Heart left ventricle (tissue), 16 donors: ENCODE measurements around the gene DIDO1. TPM values are rescaled to one million over a fixed set of nuclear protein-coding genes. Genes with fewer than 3 reads are reported as not detected.

Experiments used
- ATAC-seq, 4 donors: fragments of 200-7000 bp; cut with Tn5 transposase; one replicate each; pipeline ENCODE4 v1.9.1; 2020 to 2022; ENCODE audit warnings: moderate library complexity in 4 of 4, mild to moderate bottlenecking in 3 of 4, moderate number of reproducible peaks in 1 of 4
- DNase-seq, 5 donors: peaks; one replicate each; pipeline ENCODE4 v3.0.0-alpha.2; 2020
- H3K27ac ChIP-seq, 12 donors: fragments of 200-600 bp; sonication (generic) in 4 of 12; one replicate each; pipeline versions ENCODE4 v1.5.0 to v1.8.0; 2016 to 2022; ENCODE audit warnings: mild to moderate bottlenecking in 2 of 12
- H3K27me3 ChIP-seq, 9 donors: fragments of 200-600 bp; sonication (generic) in 2 of 9; one replicate each; pipeline versions ENCODE4 v1.5.1 to v1.8.0; 2016 to 2022; ENCODE audit warnings: mild to moderate bottlenecking in 3 of 9
- H3K36me3 ChIP-seq, 9 donors: fragments of 200-600 bp; sonication (generic) in 2 of 9; one replicate each; pipeline versions ENCODE4 v1.5.0 to v1.8.0; 2018 to 2022; ENCODE audit warnings: mild to moderate bottlenecking in 2 of 9
- H3K4me1 ChIP-seq, 12 donors: fragments of 200-600 bp; sonication (generic) in 4 of 12; one replicate each; pipeline versions ENCODE4 v1.5.0 to v1.8.0; 2016 to 2022; ENCODE audit warnings: mild to moderate bottlenecking in 3 of 12
- H3K4me3 ChIP-seq, 12 donors: fragments of 200-600 bp; sonication (generic) in 4 of 12; one replicate each; pipeline versions ENCODE4 v1.5.0 to v1.8.0; 2017 to 2022; ENCODE audit warnings: mild to moderate bottlenecking in 9 of 12, moderate library complexity in 4 of 12
- H3K9me3 ChIP-seq, 12 donors: fragments of 200-600 bp; sonication (generic) in 4 of 12; one replicate each; pipeline versions ENCODE4 v1.5.0 to v1.8.0; 2016 to 2022; ENCODE audit warnings: mild to moderate bottlenecking in 1 of 12
- POLR2A ChIP-seq, 2 donors: fragments of 450-650 bp; IDR thresholded peaks; one replicate each; pipeline ENCODE4 v1.6.1; 2017; ENCODE audit warnings: antibody characterized with exemption in 2 of 2, mild to moderate bottlenecking in 2 of 2, moderate library complexity in 2 of 2
- WGBS, 4 donors: extraction: QIAGEN DNeasy Blood & Tissue Kit in 2 of 4; methylation state at CpG; one replicate each; pipeline versions ENCODE4 v1.1.5 to v1.1.7; 2013 to 2018; 5-methylcytosine and 5-hydroxymethylcytosine counted together
- intact Hi-C, 10 donors: fragments of 100-400 bp; cut with DNase I; formaldehyde crosslinking; loops; one replicate each; pipeline versions ENCODE4 v1.11.1 to v1.14.2; 2022
- polyA plus RNA-seq, 2 donors: library from polyadenylated mRNA; stranded (reverse); fragments of 200-250 nt; gene quantifications; one replicate each; pipeline ENCODE4 v1.2.3, GENCODE V29; 2013
- total RNA-seq, 9 donors: library from RNA; depleted of rRNA in 2 of 9; stranded (reverse); fragments of >200 nt in 2 of 9; fragmentation: NEBNext Ultra II Directional in 3 of 9; extraction: Animal tissue kit (Norgen Biotek cat#: 25700) in 3 of 9; gene quantifications; one replicate each; pipeline versions ENCODE4 v1.1.0 to v1.2.4, GENCODE V29; 2016 to 2023
- TF ChIP-seq, protein P1 (sequence below), 12 donors: fragments of 200-600 bp; sonication (generic) in 4 of 12; IDR thresholded peaks; one replicate each; pipeline versions ENCODE4 v1.5.0 to v1.8.0; 2018 to 2022; ENCODE audit warnings: antibody characterized with exemption in 12 of 12, mild to moderate bottlenecking in 5 of 12
- donor health status: ischemic (EF 13 %, LVEDD 7.1; RV severe dilation, severe dysfunction).
- donor health status: healthy with polysubstance abuse.
- donor health status: DM: no; HTN: yes; CAD: no.
- donor health status: DM: no; HTN: no; CAD: no.
- donor health status: ischemic (EF 25% LVEDD 6.9; RV normal size, moderate dysfunction).
- donor health status: ischemic (EF 25% LVEDD 5.7; RV mildly dilated, moderate dysfunction).
- donor health status: healthy.
- donor health status: DM: yes; HTN: yes; CAD: no.
- donor health status: ischemic (EF 35%, LVEDD 5.7; RV mildly dilated, moderate dysfunction).
- donor health status: nonischemic (EF 11% LVEDD 7.7; RV severe dilation, severe dysfunction).
- donor health status: DM: yes; HTN: yes; CAD: no.
- donor health status: PGD.
- donor health status: ischemic (EF 29% LVEDD 5.4; RV normal size, mild dysfunction).
- donor health status: nonischemic (EF 23%, LVEDD 6.1; RV moderate dilation, normal function).

DIDO1 gene
- total and polyA plus RNA-seq, 11 donors = 16.5 to 46.2 (median 38.4) TPM

DNA sequence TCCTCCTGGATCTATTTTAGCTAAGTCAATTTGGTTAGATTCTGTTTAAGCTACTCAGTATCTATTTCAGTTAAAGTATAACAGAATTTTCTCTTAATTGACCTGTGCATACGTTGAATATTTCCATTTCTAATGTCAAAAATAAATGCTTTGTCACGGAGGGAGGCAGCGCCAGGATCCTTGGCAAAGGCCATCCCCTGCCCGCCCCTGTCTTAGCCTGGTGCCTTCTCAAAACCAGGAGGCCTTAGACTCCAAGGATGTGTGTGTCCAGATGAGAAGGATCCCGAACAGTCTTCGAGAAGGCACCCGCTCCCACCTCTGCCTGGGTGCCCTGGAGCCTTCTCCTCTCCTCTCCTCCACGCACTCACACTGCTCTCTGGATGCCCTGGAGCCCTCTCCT is 87.0 kb downstream of the DIDO1 start:
- TF ChIP-seq, protein P1, sequence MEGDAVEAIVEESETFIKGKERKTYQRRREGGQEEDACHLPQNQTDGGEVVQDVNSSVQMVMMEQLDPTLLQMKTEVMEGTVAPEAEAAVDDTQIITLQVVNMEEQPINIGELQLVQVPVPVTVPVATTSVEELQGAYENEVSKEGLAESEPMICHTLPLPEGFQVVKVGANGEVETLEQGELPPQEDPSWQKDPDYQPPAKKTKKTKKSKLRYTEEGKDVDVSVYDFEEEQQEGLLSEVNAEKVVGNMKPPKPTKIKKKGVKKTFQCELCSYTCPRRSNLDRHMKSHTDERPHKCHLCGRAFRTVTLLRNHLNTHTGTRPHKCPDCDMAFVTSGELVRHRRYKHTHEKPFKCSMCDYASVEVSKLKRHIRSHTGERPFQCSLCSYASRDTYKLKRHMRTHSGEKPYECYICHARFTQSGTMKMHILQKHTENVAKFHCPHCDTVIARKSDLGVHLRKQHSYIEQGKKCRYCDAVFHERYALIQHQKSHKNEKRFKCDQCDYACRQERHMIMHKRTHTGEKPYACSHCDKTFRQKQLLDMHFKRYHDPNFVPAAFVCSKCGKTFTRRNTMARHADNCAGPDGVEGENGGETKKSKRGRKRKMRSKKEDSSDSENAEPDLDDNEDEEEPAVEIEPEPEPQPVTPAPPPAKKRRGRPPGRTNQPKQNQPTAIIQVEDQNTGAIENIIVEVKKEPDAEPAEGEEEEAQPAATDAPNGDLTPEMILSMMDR (IDR thresholded peaks at IDR 0.05) = no peak
- TF ChIP-seq POLR2A (IDR thresholded peaks at IDR 0.05) = no peak
- no peak overlapping the region for H3K27ac ChIP-seq
- no peak overlapping the region for H3K4me3 ChIP-seq
- intact Hi-C loops = no loop called here
- no peaks in the 10 kb centered on the region for H3K27me3 ChIP-seq
- no peaks in the 10 kb centered on the region for H3K9me3 ChIP-seq
- ATAC-seq (no peak), DNase-seq (peak in 1 of 5 donors; percentile 8)
- H3K4me1 ChIP-seq = peaks cover 0 to 8% (median 0%) of the 10 kb centered on the region in 12 donors
- 92 to 97% (median 95%) methylated on average over 8 of the region's 8 CpGs for WGBS, 4 donors
- H3K36me3 ChIP-seq = no peaks in the 10 kb centered on the region

DNA sequence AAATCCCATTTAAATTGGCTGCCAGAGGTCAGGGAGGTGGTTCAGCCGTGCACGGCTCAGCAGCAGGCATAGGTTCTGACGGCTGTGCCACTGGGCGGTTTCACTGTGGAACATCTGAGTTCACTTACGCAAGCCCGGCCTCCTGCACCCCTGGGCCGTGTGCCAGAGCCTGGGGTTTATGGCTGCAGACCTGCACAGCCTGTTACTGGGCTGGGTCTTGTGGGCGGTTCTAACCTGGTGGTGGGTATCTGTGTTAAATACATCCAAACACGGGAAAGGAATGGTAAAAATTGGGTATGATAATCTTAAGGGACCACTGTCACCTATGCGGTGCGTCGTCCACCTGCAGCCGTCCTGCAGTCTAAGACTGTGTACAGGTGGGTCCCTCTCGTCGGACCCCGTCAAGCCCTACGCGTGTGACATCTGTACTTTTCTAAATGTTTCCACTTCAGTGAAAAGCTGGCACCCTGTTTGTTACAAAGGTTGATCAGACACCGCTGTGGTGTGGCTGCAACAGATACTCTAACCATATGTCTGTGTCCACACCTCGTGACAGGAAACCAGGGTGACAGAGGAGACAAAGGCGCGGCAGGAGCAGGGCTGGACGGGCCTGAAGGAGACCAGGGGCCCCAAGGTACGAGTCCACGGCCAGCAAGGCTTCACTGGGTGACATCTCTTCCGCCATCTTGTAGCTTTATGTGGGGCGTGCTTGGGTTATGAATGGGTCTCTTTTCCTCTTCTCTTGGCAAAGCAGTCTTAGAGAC is 88.0 kb downstream of the DIDO1 start:
- H3K9me3 ChIP-seq = no peaks in the 10 kb centered on the region
- H3K27me3 ChIP-seq = no peaks in the 10 kb centered on the region
- 77 to 82% (median 79%) methylated on average over 27 of the region's 27 CpGs for whole genome bisulfite sequencing, 4 donors
- H3K36me3 ChIP-seq = no peaks in the 10 kb centered on the region
- H3K4me3 ChIP-seq = no peak overlapping the region
- ATAC-seq (peak in 3 of 4 donors; percentile 31 to 84 (median 68)), DNase-seq (peak in 3 of 5 donors; percentile 22 to 64 (median 49))
- intact Hi-C loops = no loop called here
- H3K4me1 ChIP-seq = peaks cover 0 to 8% (median 0%) of the 10 kb centered on the region in 12 donors
- no peak overlapping the region for H3K27ac ChIP-seq
- TF ChIP-seq, protein P1 (IDR thresholded peaks at IDR 0.05) = no peak
- no peak for TF ChIP-seq POLR2A (IDR thresholded peaks at IDR 0.05)

DNA sequence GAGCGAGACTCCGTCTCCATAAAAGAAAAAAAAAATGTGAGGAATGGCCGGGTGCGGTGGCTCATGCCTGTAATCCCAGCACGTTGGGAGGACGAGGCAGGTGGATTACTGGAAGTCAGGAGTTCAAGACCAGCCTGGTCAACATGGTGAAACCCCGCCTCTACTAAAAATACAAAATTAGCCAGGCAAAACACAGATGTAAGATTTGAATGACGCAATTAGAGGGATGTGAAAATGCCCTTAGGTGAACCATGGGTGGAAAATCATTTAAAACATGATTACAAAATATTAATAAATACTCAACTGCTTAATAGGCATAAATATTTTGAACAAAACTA is 88.5 kb downstream of the DIDO1 start:
- intact Hi-C loops = no loop called here
- Histone ChIP-seq H3K4me1 (peaks cover 0 to 12% (median 0%) of the 10 kb centered on the region in 12 donors), H3K27me3 (no peaks in the 10 kb centered on the region), H3K4me3 (no peak overlapping the region), H3K9me3 (no peaks in the 10 kb centered on the region), H3K36me3 (no peaks in the 10 kb centered on the region), H3K27ac (no peak overlapping the region)
- DNase-seq (no peak), ATAC-seq (no peak)
- 92 to 95% (median 93%) methylated on average over 8 of the region's 8 CpGs for WGBS, 4 donors
- TF ChIP-seq POLR2A (IDR thresholded peaks at IDR 0.05) = no peak
- TF ChIP-seq, protein P1 (IDR thresholded peaks at IDR 0.05) = no peak

DNA sequence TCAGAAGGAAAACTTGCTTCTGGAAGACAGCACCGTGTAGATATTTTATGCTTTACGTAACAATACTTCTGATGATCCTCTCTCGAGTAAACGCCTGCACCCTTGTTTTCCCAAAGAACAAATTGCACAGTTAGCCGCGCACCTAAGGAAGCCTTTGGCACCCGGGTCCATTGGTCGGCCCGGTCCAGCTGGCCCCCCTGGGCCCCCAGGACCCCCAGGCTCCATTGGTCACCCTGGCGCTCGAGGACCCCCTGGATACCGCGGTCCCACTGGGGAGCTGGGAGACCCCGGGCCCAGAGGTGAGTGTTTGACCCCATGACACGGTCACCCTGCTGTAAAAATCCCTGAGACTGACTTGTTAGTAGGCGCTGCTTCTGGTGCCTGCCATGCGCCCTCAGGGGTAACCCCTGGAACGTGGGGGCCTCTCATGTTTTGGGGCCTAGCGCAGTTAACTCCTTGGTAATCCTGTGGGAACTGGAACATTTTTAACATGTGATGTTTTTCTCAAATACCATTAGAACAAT is 89.3 kb downstream of the DIDO1 start:
- Histone ChIP-seq H3K4me1 (peaks cover 0 to 19% (median 0%) of the 10 kb centered on the region in 12 donors), H3K9me3 (no peaks in the 10 kb centered on the region), H3K27me3 (no peaks in the 10 kb centered on the region), H3K27ac (no peak overlapping the region), H3K36me3 (no peaks in the 10 kb centered on the region), H3K4me3 (no peak overlapping the region)
- no peak for TF ChIP-seq POLR2A (IDR thresholded peaks at IDR 0.05)
- TF ChIP-seq, protein P1 (IDR thresholded peaks at IDR 0.05) = no peak
- WGBS, 4 donors = 93 to 94% (median 94%) methylated on average over 18 to 19 of the region's 19 CpGs
- no peak for ATAC-seq
- intact Hi-C loops = no loop called here
- DNase-seq = no peak
